Kidney (tissue), 14 donors: ENCODE measurements around the gene RELL1. TPM values are rescaled to one million over a fixed set of nuclear protein-coding genes. Genes with fewer than 3 reads are reported as not detected.
"Not testable (repeated sequence)": the region's sequence is repeated elsewhere in the genome, so short reads cannot be mapped to it uniquely, and the experiment has no call there.

Source experiments
- DNase-seq, 5 donors: peaks; one replicate each; pipeline ENCODE4 v3.0.0-alpha.2; 2013 to 2020
- FAIRE-seq: peaks from 2 replicates; lab custom pipeline; 2012; peaks lifted over from hg19 to GRCh38; lab: Jason Lieb, UNC
- H3K27ac ChIP-seq, 2 donors: one replicate each; pipeline ENCODE4 v1.7.0; 2013; ENCODE audit warnings: low read depth in 2 of 2, low read length in 2 of 2, inconsistent platforms in 1 of 2
- H3K27me3 ChIP-seq: one replicate; pipeline ENCODE4 v1.7.1; 2013; ENCODE audit warnings: low read length, inconsistent platforms; ENCODE audit not compliant: control insufficient read depth, insufficient read depth
- H3K36me3 ChIP-seq, 3 donors: one replicate each; pipeline versions ENCODE4 v1.7.0 to v1.7.1; 2013; ENCODE audit warnings: low read length in 3 of 3, control low read depth in 1 of 3, inconsistent platforms in 1 of 3; ENCODE audit not compliant: insufficient read depth in 3 of 3, control insufficient read depth in 2 of 3
- H3K4me1 ChIP-seq, 3 donors: one replicate each; pipeline versions ENCODE4 v1.7.0 to v1.7.1; 2013; ENCODE audit warnings: low read length in 3 of 3, inconsistent platforms in 1 of 3, low read depth in 1 of 3; ENCODE audit not compliant: control insufficient read depth in 2 of 3, insufficient read depth in 2 of 3
- H3K4me3 ChIP-seq, 3 donors: one replicate each; pipeline versions ENCODE4 v1.7.0 to v1.8.1; 2013; ENCODE audit warnings: low read length in 3 of 3, control low read depth in 1 of 3, inconsistent platforms in 1 of 3
- H3K9ac ChIP-seq, 3 donors: one replicate each; pipeline versions ENCODE4 v1.7.0 to v1.7.1; 2013; ENCODE audit warnings: low read length in 3 of 3, control low read depth in 1 of 3, inconsistent platforms in 1 of 3
- H3K9me3 ChIP-seq, 3 donors: one replicate each; pipeline versions ENCODE4 v1.7.0 to v1.7.1; 2013; ENCODE audit warnings: low read length in 3 of 3, control low read depth in 1 of 3, inconsistent platforms in 1 of 3; ENCODE audit not compliant: control insufficient read depth in 2 of 3, insufficient read depth in 1 of 3
- intact Hi-C: fragments of 100-400 bp; cut with DNase I; formaldehyde crosslinking; loops from one replicate; pipeline ENCODE4 v1.11.1; 2022
- polyA plus RNA-seq: library from polyadenylated mRNA; stranded (reverse); fragments of 350-450 nt; fragmentation: Illumina TruSeq; extraction: RNeasy Lipid Tissue Mini Kit (QIAGEN cat#74804); gene quantifications from one replicate; pipeline ENCODE4 v1.2.3, GENCODE V29; 2014; ENCODE audit warnings: low read depth, low replicate concordance; ENCODE audit not compliant: insufficient read depth
- total RNA-seq: library from RNA; stranded (reverse); fragmentation: NEBNext Ultra II Directional; extraction: Animal tissue kit (Norgen Biotek cat#: 25700); gene quantifications from one replicate; pipeline ENCODE4 v1.2.1, GENCODE V29; 2021
- TF ChIP-seq, protein P1 (sequence below): IDR thresholded peaks from 3 replicates; pipeline ENCODE4 v1.5.1; 2012; ENCODE audit warnings: mild to moderate bottlenecking, moderate library complexity, borderline replicate concordance; ENCODE audit not compliant: insufficient read depth; ENCODE audit errors: extremely low read depth
- donor health status: control.
- donor health status: control.
- donor health status: control.
- donor health status: control.
- donor health status: control.
- donor health status: DM: yes; HTN: yes; CAD: no.
- donor health status: Normal renal cell carcinoma (clear cell type).

Gene RELL1
- total and polyA plus RNA-seq, 2 donors from 2014 or later: 1.4 to 38.4 TPM

DNA sequence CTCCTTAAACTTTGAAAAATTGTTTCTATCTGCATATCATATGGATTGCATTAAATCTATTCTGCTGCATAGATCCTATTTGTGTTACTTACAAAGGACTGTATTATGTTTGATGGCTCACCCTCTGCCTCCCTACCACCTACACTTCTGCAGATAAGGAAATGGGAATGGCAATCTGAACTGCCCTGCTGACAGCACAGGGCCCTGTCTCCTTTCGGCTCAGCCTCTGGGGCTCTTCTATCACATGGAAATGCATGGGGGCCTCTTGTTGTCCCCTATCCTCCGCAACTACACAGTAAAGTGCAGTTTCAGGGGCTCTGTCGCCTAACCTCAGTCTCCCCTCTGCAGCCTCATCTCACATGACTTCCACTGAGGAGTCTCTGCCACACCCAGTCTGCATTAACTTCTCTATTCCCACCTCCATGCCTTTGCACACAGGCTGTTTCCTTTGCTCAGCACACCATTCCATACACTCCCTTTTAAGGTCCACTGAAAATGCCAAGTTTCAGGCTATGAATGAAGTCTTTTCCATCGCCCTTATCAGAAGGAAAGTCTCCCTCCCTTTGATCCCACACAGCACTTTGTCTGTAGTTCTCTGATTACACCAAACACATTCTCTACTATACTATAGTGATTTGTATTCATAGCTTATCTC, 12.5 kb downstream of the RELL1 start:
- no peak for DNase-seq

DNA sequence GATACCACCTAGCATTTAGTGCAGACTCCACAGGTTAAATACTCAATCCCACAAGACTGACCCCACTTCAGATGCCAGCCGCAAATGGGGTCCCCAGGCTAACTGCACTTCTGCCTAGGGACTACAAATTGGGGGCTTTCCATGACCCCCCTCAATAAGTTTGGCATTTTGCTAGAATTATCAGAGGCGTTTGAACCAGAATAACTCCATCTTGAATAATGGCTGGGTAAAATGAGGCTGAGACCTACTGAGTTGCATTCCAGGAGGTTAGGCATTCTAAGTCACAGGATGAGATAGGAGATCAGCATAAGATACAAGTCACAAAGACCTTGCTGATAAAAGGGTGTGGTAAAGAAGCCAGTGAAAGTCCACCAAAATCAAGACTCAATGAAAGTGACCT, 15.1 kb downstream of the RELL1 start:
- no peaks in the 10 kb centered on the region for H3K36me3 ChIP-seq
- H3K9ac ChIP-seq: no peak overlapping the region
- TF ChIP-seq, protein P1, sequence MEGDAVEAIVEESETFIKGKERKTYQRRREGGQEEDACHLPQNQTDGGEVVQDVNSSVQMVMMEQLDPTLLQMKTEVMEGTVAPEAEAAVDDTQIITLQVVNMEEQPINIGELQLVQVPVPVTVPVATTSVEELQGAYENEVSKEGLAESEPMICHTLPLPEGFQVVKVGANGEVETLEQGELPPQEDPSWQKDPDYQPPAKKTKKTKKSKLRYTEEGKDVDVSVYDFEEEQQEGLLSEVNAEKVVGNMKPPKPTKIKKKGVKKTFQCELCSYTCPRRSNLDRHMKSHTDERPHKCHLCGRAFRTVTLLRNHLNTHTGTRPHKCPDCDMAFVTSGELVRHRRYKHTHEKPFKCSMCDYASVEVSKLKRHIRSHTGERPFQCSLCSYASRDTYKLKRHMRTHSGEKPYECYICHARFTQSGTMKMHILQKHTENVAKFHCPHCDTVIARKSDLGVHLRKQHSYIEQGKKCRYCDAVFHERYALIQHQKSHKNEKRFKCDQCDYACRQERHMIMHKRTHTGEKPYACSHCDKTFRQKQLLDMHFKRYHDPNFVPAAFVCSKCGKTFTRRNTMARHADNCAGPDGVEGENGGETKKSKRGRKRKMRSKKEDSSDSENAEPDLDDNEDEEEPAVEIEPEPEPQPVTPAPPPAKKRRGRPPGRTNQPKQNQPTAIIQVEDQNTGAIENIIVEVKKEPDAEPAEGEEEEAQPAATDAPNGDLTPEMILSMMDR: no peak
- DNase-seq: no peak
- no peaks in the 10 kb centered on the region for H3K27me3 ChIP-seq
- H3K4me1 ChIP-seq: peaks cover 2 to 35% (median 23%) of the 10 kb centered on the region in 3 donors
- no peak overlapping the region for H3K27ac ChIP-seq
- H3K4me3 ChIP-seq: no peak overlapping the region
- intact Hi-C loops: no loop called here
- no peak for FAIRE-seq
- no peaks in the 10 kb centered on the region for H3K9me3 ChIP-seq

More for the DNA sequence above, 12.5 kb downstream of the RELL1 start:
- no peak for FAIRE-seq
- Histone ChIP-seq H3K27ac (no peak overlapping the region), H3K9me3 (no peaks in the 10 kb centered on the region), H3K4me1 (peaks cover 2 to 19% (median 13%) of the 10 kb centered on the region in 3 donors), H3K36me3 (no peaks in the 10 kb centered on the region), H3K27me3 (no peaks in the 10 kb centered on the region), H3K9ac (no peak overlapping the region), H3K4me3 (no peak overlapping the region)
- TF ChIP-seq, protein P1: no peak
- intact Hi-C loops: no loop called here

DNA sequence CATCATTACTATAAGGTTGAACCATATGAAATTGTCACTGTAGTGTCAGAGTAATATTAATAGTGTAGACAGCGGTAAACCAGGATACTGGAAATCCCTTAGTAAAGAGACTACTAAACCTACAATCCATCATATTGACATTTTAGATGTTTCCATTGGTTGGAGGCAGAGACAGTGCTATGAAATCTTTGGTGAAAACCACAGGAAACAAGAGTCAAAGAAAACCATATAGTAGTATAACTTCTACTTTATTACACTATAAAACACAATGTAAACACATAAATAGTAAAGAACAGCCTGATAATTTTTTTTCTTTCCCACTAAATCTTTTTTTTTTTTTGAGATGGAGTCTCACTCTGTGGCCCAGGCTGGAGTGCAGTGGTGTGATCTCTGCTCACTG, 15.9 kb downstream of the RELL1 start:
- Histone ChIP-seq H3K4me1 (peaks cover 0 to 37% (median 24%) of the 10 kb centered on the region in 3 donors), H3K9me3 (no peaks in the 10 kb centered on the region), H3K9ac (no peak overlapping the region), H3K36me3 (no peaks in the 10 kb centered on the region), H3K27ac (no peak overlapping the region), H3K27me3 (no peaks in the 10 kb centered on the region), H3K4me3 (no peak overlapping the region)
- DNase-seq (no peak), FAIRE-seq (no peak)
- intact Hi-C loops: no loop called here
- TF ChIP-seq, protein P1: no peak

DNA sequence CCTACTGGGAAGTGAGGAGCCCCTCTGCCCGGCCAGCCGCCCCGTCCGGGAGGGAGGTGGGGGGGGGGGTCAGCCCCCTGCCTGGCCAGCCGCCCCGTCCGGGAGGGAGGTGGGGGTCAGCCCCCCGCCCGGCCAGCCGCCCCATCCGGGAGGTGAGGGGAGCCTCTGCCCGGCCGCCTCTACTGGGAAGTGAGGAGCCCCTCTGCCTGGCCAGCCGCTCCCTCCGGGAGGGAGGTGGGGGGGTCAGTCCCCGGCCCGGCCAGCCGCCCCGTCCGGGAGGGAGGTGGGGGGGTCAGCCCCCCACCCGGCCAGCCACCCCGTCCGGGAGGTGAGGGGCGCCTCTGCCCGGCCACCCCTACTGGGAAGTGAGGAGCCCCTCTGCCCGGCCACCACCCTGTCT, 17.1 kb downstream of the RELL1 start:
- H3K27me3 ChIP-seq, DNase-seq, intact Hi-C loops, H3K4me3 ChIP-seq, H3K36me3 ChIP-seq, H3K9ac ChIP-seq, FAIRE-seq, H3K27ac ChIP-seq, H3K9me3 ChIP-seq: not testable (repeated sequence)
- H3K4me1 ChIP-seq: peaks cover 0 to 33% (median 30%) of the 10 kb centered on the region in 3 donors
